CD4-positive, alpha-beta T cell (primary cell): ENCODE results near the gene PHAX. TPM values are rescaled to one million over a fixed set of nuclear protein-coding genes. Genes with fewer than 3 reads are reported as not detected.

Experiments
- ATAC-seq: fragments of 200-7000 bp; cut with Tn5 transposase; one replicate; pipeline ENCODE4 v1.10.0; 2022; ENCODE audit warnings: mild to moderate bottlenecking; ENCODE audit not compliant: poor library complexity
- CTCF ChIA-PET: fragments of 350-600 bp; sonication (Branson Sonifier 250); formaldehyde crosslinking; loops from one replicate; lab custom pipeline; 2021; ENCODE audit warnings: antibody characterized with exemption, inconsistent platforms; lab: Charles Lee
- POLR2A ChIA-PET: fragments of 350-600 bp; sonication (Branson Sonifier 250); formaldehyde crosslinking; loops from one replicate; lab custom pipeline; 2021; ENCODE audit warnings: antibody characterized with exemption, inconsistent platforms; lab: Charles Lee
- DNase-seq, 14 experiments: peaks; one replicate each; pipeline ENCODE4 v3.0.0-alpha.2; 2013 to 2020; ENCODE audit warnings: mixed read lengths in 2 of 14
- H3K27ac ChIP-seq, 2 donors: one replicate each; pipeline versions ENCODE4 v1.5.1 to v1.7.0; 2013; ENCODE audit warnings: low read length in 2 of 2, low read depth in 1 of 2, mild to moderate bottlenecking in 1 of 2
- H3K27me3 ChIP-seq, 2 experiments: 1 replicate in 1 of 2; 2 replicates in 1 of 2; pipeline versions ENCODE4 v1.6.1 to v1.7.0; 2013; ENCODE audit warnings: low read length in 2 of 2, control low read depth in 1 of 2, mild to moderate bottlenecking in 1 of 2, moderate library complexity in 1 of 2; ENCODE audit not compliant: insufficient read depth in 2 of 2, control insufficient read depth in 1 of 2
- H3K36me3 ChIP-seq: one replicate; pipeline ENCODE4 v1.6.1; 2013; ENCODE audit warnings: low read length, control low read depth; ENCODE audit not compliant: insufficient read depth
- H3K4me1 ChIP-seq: one replicate; pipeline ENCODE4 v1.6.1; 2013; ENCODE audit warnings: low read length, control low read depth; ENCODE audit not compliant: insufficient read depth
- H3K4me3 ChIP-seq: one replicate; pipeline ENCODE4 v1.5.1; 2013; ENCODE audit warnings: mild to moderate bottlenecking, low read length, moderate library complexity
- H3K9me3 ChIP-seq, 2 experiments: 1 replicate in 1 of 2; 2 replicates in 1 of 2; pipeline versions ENCODE4 v1.6.1 to v1.7.0; 2013; ENCODE audit warnings: low read length in 2 of 2, mild to moderate bottlenecking in 2 of 2, control low read depth in 1 of 2, moderate library complexity in 1 of 2; ENCODE audit not compliant: control insufficient read depth in 1 of 2, insufficient read depth in 1 of 2
- H3K27ac Mint-ChIP-seq: one replicate; pipeline ENCODE4 v1.8.0; 2020; ENCODE audit warnings: mixed read lengths
- H3K27me3 Mint-ChIP-seq: one replicate; pipeline ENCODE4 v1.8.0; 2021; ENCODE audit warnings: mixed read lengths
- H3K36me3 Mint-ChIP-seq: one replicate; pipeline ENCODE4 v1.8.0; 2021; ENCODE audit warnings: low read depth, mixed read lengths
- H3K4me1 Mint-ChIP-seq: one replicate; pipeline ENCODE4 v1.8.0; 2021; ENCODE audit warnings: low read depth, mixed read lengths
- H3K4me3 Mint-ChIP-seq: one replicate; pipeline ENCODE4 v1.8.0; 2020; ENCODE audit warnings: mild to moderate bottlenecking, mixed read lengths
- H3K9me3 Mint-ChIP-seq: one replicate; pipeline ENCODE4 v1.8.0; 2020; ENCODE audit warnings: mixed read lengths
- intact Hi-C, 2 experiments: fragments of 100-400 bp; cut with DNase I in 1 of 2; cut with micrococcal nuclease in 1 of 2; formaldehyde crosslinking; loops; one replicate each; pipeline versions ENCODE4 v1.15.1 to v1.9.0; 2023 to 2025; cut with DNase I, micrococcal nuclease
- total RNA-seq, 174 experiments: library from RNA in 2 of 174; stranded (reverse) in 2 of 174; gene quantifications; one replicate each; pipeline ENCODE4 v1.2.3 and lab custom pipeline; 2021 to 2026
- TF ChIP-seq, protein P1 (sequence below): fragments of 200-600 bp; IDR thresholded peaks from one replicate; pipeline ENCODE4 v1.8.0; 2022; ENCODE audit warnings: antibody characterized with exemption, mild to moderate bottlenecking

PHAX gene
- total RNA-seq, 2 experiments from 2014 or later, result 31.2 to 32.9 TPM

DNA sequence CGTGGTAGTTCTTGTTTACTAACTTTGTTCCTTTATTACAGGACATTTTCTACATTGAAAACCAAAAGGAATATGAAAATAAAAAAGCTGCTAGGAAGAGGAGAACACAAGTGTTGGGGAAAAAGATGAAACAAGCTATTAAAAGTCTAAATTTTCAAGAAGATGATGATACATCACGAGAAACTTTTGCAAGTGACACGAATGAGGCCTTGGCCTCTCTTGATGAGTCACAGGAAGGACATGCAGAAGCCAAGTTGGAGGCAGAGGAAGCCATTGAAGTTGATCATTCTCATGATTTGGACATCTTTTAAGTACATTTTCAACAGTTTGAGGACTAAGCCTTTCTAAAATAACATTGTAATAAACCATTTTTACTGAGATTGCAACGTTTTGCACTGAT is 23.8 kb downstream of the PHAX start:
- H3K27me3 Mint-ChIP-seq, result no peaks in the 10 kb centered on the region
- H3K27ac ChIP-seq, result no peak overlapping the region
- H3K9me3 ChIP-seq, result no peaks in the 10 kb centered on the region
- H3K36me3 Mint-ChIP-seq, result peaks cover 50% of the 10 kb centered on the region
- H3K9me3 Mint-ChIP-seq, result no peaks in the 10 kb centered on the region
- intact Hi-C loops, result no loop called here
- no peak overlapping the region for H3K27ac Mint-ChIP-seq
- ChIA-PET POLR2A (no interaction called here), CTCF (no interaction called here)
- H3K4me1 ChIP-seq, result no peaks in the 10 kb centered on the region
- H3K4me1 Mint-ChIP-seq, result no peaks in the 10 kb centered on the region
- no peak overlapping the region for H3K4me3 ChIP-seq
- H3K4me3 Mint-ChIP-seq, result no peak overlapping the region
- TF ChIP-seq, protein P1, sequence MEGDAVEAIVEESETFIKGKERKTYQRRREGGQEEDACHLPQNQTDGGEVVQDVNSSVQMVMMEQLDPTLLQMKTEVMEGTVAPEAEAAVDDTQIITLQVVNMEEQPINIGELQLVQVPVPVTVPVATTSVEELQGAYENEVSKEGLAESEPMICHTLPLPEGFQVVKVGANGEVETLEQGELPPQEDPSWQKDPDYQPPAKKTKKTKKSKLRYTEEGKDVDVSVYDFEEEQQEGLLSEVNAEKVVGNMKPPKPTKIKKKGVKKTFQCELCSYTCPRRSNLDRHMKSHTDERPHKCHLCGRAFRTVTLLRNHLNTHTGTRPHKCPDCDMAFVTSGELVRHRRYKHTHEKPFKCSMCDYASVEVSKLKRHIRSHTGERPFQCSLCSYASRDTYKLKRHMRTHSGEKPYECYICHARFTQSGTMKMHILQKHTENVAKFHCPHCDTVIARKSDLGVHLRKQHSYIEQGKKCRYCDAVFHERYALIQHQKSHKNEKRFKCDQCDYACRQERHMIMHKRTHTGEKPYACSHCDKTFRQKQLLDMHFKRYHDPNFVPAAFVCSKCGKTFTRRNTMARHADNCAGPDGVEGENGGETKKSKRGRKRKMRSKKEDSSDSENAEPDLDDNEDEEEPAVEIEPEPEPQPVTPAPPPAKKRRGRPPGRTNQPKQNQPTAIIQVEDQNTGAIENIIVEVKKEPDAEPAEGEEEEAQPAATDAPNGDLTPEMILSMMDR, result no peak
- DNase-seq (peak in 1 of 14 experiments; percentile 15), ATAC-seq (no peak)
- no peaks in the 10 kb centered on the region for H3K27me3 ChIP-seq
- H3K36me3 ChIP-seq, result peaks cover 37% of the 10 kb centered on the region

DNA sequence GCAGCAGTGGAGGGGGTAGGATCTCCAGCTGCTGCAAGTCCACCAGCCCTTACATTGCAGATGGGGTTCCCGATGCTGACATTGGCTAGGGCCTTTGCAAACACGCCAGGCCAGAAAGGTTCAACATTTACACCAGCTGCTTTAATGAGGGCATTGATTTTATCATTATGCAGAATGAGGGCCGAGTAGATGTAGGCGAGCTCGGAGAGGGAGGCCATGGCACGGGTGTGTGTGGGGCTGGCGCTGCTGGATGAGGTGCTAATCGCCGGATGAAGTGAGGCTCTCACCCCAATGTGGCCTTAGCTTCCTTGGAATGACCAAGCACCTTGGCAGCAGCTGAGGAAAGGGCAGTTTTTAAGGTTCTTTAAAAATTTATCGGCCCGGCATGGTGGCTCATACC is 27.4 kb downstream of the PHAX start:
- H3K36me3 Mint-ChIP-seq, result peaks cover 30% of the 10 kb centered on the region
- H3K4me1 ChIP-seq, result no peaks in the 10 kb centered on the region
- H3K36me3 ChIP-seq, result peaks cover 21% of the 10 kb centered on the region
- no peak overlapping the region for H3K27ac Mint-ChIP-seq
- ChIA-PET POLR2A (no interaction called here), CTCF (no interaction called here)
- ATAC-seq (no peak), DNase-seq (no peak)
- H3K9me3 ChIP-seq, result no peaks in the 10 kb centered on the region
- no peaks in the 10 kb centered on the region for H3K27me3 Mint-ChIP-seq
- no peaks in the 10 kb centered on the region for H3K27me3 ChIP-seq
- no peak overlapping the region for H3K27ac ChIP-seq
- TF ChIP-seq, protein P1, result no peak
- no peaks in the 10 kb centered on the region for H3K9me3 Mint-ChIP-seq
- H3K4me3 Mint-ChIP-seq, result no peak overlapping the region
- no peak overlapping the region for H3K4me3 ChIP-seq
- intact Hi-C loops, result no loop called here
- no peaks in the 10 kb centered on the region for H3K4me1 Mint-ChIP-seq

DNA sequence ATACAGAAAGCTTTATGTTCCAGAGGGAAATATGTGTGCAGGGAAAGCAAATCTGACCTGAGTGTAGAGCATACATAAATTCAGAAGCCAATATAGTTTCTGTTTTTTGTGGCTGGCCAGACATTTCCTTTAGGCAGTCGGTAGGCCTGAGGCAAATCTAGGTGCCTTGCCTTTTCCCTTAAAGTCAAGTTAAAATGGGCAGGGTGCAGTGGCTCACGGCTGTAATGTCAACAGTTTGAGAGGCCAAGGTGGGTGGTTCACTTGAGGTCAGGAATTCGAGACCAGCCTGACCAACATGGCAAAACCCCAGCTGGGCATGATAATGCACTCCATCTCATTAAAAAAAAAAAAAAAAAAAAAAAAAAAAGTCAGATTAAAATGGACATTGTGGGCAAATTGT is 31.2 kb downstream of the PHAX start:
- ChIA-PET POLR2A (no interaction called here), CTCF (no interaction called here)
- no peak for DNase-seq
- Mint-ChIP-seq H3K36me3 (no peaks in the 10 kb centered on the region), H3K9me3 (no peaks in the 10 kb centered on the region), H3K27ac (no peak overlapping the region), H3K27me3 (no peaks in the 10 kb centered on the region), H3K4me1 (no peaks in the 10 kb centered on the region), H3K4me3 (no peak overlapping the region)
- TF ChIP-seq, protein P1, result no peak
- Histone ChIP-seq H3K4me3 (no peak overlapping the region), H3K27me3 (no peaks in the 10 kb centered on the region), H3K27ac (no peak overlapping the region), H3K36me3 (no peaks in the 10 kb centered on the region), H3K4me1 (no peaks in the 10 kb centered on the region), H3K9me3 (no peaks in the 10 kb centered on the region)
- no peak for ATAC-seq
- intact Hi-C loops, result no loop called here
